Measurements from ENCODE around the gene TRAPPC5.
A peak's percentile ranks its signal among the peaks of the same experiment; 100 is the strongest.

The TRAPPC5 gene

GRCh38 chr19:7644550-7644877 lies 36.1 kb upstream of the TRAPPC5 start:
- Histone ChIP-seq H2AFZ (ENCODE audit: low read depth, low read length) (no peak overlapping the region), H3K4me1 (ENCODE audit: low read length) (peaks cover 26% of the 10 kb centered on the region), H3K9me3 (ENCODE audit: insufficient read depth, low read length) (no peaks in the 10 kb centered on the region), H3K27me3 (ENCODE audit: low read depth, low read length) (no peaks in the 10 kb centered on the region), H3K4me2 (ENCODE audit: low read length) (peak overlapping the region; percentile 76; the same call in 1 of the 2 replicates), H3K27ac (ENCODE audit: low read length) (peak overlapping the region; percentile 74), H3K9ac (ENCODE audit: low read length) (no peak overlapping the region), H3K4me3 (ENCODE audit: low read length) (no peak overlapping the region), H4K20me1 (ENCODE audit: insufficient read depth, low read length) (peaks cover 7% of the 10 kb centered on the region; the same call in 1 of the 2 replicates), H3K36me3 (replicated peaks; ENCODE audit: low read depth, low read length) (peaks cover 29% of the 10 kb centered on the region), H3K79me2 (ENCODE audit: low read length) (peaks cover 8% of the 10 kb centered on the region)
- TF ChIP-seq, protein P1, sequence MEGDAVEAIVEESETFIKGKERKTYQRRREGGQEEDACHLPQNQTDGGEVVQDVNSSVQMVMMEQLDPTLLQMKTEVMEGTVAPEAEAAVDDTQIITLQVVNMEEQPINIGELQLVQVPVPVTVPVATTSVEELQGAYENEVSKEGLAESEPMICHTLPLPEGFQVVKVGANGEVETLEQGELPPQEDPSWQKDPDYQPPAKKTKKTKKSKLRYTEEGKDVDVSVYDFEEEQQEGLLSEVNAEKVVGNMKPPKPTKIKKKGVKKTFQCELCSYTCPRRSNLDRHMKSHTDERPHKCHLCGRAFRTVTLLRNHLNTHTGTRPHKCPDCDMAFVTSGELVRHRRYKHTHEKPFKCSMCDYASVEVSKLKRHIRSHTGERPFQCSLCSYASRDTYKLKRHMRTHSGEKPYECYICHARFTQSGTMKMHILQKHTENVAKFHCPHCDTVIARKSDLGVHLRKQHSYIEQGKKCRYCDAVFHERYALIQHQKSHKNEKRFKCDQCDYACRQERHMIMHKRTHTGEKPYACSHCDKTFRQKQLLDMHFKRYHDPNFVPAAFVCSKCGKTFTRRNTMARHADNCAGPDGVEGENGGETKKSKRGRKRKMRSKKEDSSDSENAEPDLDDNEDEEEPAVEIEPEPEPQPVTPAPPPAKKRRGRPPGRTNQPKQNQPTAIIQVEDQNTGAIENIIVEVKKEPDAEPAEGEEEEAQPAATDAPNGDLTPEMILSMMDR (IDR thresholded peaks at IDR 0.05; ENCODE audit: low read depth, low read length) = no peak
- TF ChIP-seq EZH2phosphoT487 (IDR thresholded peaks at IDR 0.05; ENCODE audit: low read depth) = no peak

DNA sequence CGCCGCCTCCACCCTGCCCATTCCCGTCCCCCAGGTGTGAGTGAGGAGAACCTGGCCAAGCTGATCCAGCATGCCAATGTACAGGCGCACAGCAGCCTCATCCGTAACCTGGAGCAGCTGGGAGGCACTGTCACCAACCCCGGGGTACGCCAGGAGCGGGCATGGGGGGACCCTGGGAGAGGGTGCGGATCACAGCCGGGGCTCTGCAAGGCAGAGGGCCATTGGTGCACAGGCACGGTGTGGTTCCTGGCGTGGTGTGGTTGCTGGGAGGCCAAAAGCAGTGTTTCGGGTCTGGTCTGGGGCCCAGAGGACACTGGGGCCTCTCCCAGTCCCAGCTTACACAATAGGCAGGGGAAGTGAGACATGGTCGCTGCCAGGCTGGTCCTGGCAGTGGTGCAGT lies 35.5 kb upstream of the TRAPPC5 start:
- H3K9me3 ChIP-seq (ENCODE audit: insufficient read depth, low read length) = no peaks in the 10 kb centered on the region
- H3K4me2 ChIP-seq (ENCODE audit: low read length) = peak overlapping the region; percentile 76
- H3K79me2 ChIP-seq (ENCODE audit: low read length) = peaks cover 2% of the 10 kb centered on the region
- H3K27ac ChIP-seq (ENCODE audit: low read length) = peak overlapping the region; percentile 74
- H3K9ac ChIP-seq (ENCODE audit: low read length) = peak overlapping the region; percentile 78
- H3K36me3 ChIP-seq (replicated peaks; ENCODE audit: low read depth, low read length) = peaks cover 22% of the 10 kb centered on the region
- TF ChIP-seq, protein P1 (IDR thresholded peaks at IDR 0.05; ENCODE audit: low read depth, low read length) = no peak
- TF ChIP-seq EZH2phosphoT487 (IDR thresholded peaks at IDR 0.05; ENCODE audit: low read depth) = no peak
- H4K20me1 ChIP-seq (ENCODE audit: insufficient read depth, low read length) = peaks cover 1% of the 10 kb centered on the region; the same call in 1 of the 2 replicates
- H3K4me3 ChIP-seq (ENCODE audit: low read length) = peak overlapping the region; percentile 77
- H3K27me3 ChIP-seq (ENCODE audit: low read depth, low read length) = no peaks in the 10 kb centered on the region
- H2AFZ ChIP-seq (ENCODE audit: low read depth, low read length) = no peak overlapping the region
- peaks cover 26% of the 10 kb centered on the region for H3K4me1 ChIP-seq (ENCODE audit: low read length)

DNA sequence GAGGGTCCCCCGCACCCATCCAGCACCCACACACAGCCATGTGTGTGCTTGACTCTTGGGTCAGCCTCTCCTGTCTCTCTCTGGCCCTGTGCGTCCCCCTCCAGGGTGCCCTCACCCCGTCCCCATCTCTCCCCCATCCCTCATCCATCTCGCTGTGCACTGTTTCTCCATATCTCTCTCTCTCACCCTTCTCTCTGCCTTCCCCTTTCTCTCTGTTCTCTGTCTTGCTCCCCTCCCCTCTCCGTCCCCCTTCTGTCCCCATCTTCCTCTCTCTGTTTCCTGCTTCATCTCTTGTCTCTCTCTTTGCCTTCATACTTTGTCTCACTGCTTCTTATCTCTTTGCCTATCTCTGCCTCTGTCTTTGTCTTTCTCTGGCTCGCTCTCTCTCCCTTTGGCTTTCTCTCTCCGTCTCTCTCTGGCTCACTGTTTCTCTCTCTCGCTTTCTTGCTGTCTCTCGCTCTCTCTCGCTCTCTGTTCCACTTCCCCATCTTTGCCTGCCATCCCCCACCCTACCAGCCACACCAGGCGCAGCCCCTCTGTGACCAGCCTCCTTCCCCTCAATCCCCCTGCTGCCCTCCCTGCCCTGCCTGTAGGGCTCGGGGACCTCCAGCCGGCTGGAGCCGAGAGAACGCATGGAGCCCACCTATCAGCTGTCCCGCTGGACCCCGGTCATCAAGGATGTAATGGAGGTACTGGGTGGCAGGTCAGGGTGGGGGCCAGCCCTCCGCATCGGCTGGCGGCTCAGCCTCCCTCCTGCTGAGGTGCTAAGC lies 34.8 kb upstream of the TRAPPC5 start:
- H3K9me3 ChIP-seq (ENCODE audit: insufficient read depth, low read length) = no peaks in the 10 kb centered on the region
- TF ChIP-seq, protein P1 (IDR thresholded peaks at IDR 0.05; ENCODE audit: low read depth, low read length) = no peak
- no peak for TF ChIP-seq EZH2phosphoT487 (IDR thresholded peaks at IDR 0.05; ENCODE audit: low read depth)
- no peak overlapping the region for H2AFZ ChIP-seq (ENCODE audit: low read depth, low read length)
- peak overlapping the region; percentile 78 for H3K9ac ChIP-seq (ENCODE audit: low read length)
- peak overlapping the region; percentile 77 for H3K4me3 ChIP-seq (ENCODE audit: low read length)
- peak overlapping the region; percentile 74 for H3K27ac ChIP-seq (ENCODE audit: low read length)
- peaks cover 19% of the 10 kb centered on the region for H3K36me3 ChIP-seq (replicated peaks; ENCODE audit: low read depth, low read length)
- no peaks in the 10 kb centered on the region for H4K20me1 ChIP-seq (ENCODE audit: insufficient read depth, low read length)
- 0 out of 2 replicates have a peak, but pooled peaks cover 1% of the 10 kb centered on the region for H3K27me3 ChIP-seq (ENCODE audit: low read depth, low read length)
- no peaks in the 10 kb centered on the region for H3K79me2 ChIP-seq (ENCODE audit: low read length)
- peaks cover 26% of the 10 kb centered on the region for H3K4me1 ChIP-seq (ENCODE audit: low read length)
- peak overlapping the region; percentile 76 for H3K4me2 ChIP-seq (ENCODE audit: low read length)

DNA sequence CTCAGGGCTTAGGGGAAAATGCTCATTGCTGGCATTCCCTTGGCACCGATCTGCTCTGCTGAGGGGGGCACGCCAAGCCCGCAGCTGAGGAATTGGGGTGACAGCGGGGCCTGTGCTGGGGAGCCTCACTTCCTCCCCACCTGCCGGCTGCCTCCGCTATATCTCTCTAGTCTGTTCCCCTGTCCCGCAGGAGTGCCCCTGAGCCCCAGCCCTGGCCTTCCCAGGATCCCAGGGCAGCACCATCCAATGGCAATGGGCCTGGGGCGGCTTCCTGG lies 34.3 kb upstream of the TRAPPC5 start:
- no peaks in the 10 kb centered on the region for H3K79me2 ChIP-seq (ENCODE audit: low read length)
- H3K9me3 ChIP-seq (ENCODE audit: insufficient read depth, low read length) = no peaks in the 10 kb centered on the region
- H3K9ac ChIP-seq (ENCODE audit: low read length) = peak overlapping the region; percentile 78

More for the DNA sequence above, 34.3 kb upstream of the TRAPPC5 start:
- TF ChIP-seq, protein P1 (IDR thresholded peaks at IDR 0.05; ENCODE audit: low read depth, low read length) = no peak
- TF ChIP-seq EZH2phosphoT487 (IDR thresholded peaks at IDR 0.05; ENCODE audit: low read depth) = no peak
- Histone ChIP-seq H3K36me3 (replicated peaks; ENCODE audit: low read depth, low read length) (peaks cover 19% of the 10 kb centered on the region), H3K4me1 (ENCODE audit: low read length) (peaks cover 26% of the 10 kb centered on the region), H3K27ac (ENCODE audit: low read length) (peak overlapping the region; percentile 74), H2AFZ (ENCODE audit: low read depth, low read length) (no peak overlapping the region), H4K20me1 (ENCODE audit: insufficient read depth, low read length) (no peaks in the 10 kb centered on the region), H3K4me2 (ENCODE audit: low read length) (peak overlapping the region; percentile 76), H3K27me3 (ENCODE audit: low read depth, low read length) (0 out of 2 replicates have a peak, but pooled peaks cover 3% of the 10 kb centered on the region), H3K4me3 (ENCODE audit: low read length) (peak overlapping the region; percentile 77)

Measured in OCI-LY3 (cell line).